Thyroid gland (tissue), 4 donors: Measurements from ENCODE around the gene H6PD. TPM values are rescaled to one million over a fixed set of nuclear protein-coding genes. Genes with fewer than 3 reads are reported as not detected.

Experiments
- DNase-seq, 2 donors: peaks; one replicate each; pipeline ENCODE4 v3.0.0-alpha.2; 2019
- H3K27ac ChIP-seq, 3 donors: fragments of 200-600 bp; sonication (generic); 1 replicate in 2 of 3; 2 replicates in 1 of 3; pipeline ENCODE4 v1.5.1; 2016 to 2019; ENCODE audit warnings: mild to moderate bottlenecking in 1 of 3, moderate library complexity in 1 of 3
- H3K27me3 ChIP-seq: fragments of 200-600 bp; sonication (generic); one replicate; pipeline ENCODE4 v1.5.1; 2019
- H3K36me3 ChIP-seq, 2 donors: fragments of 200-600 bp; sonication (generic); one replicate each; pipeline ENCODE4 v1.5.1; 2016 to 2019
- H3K4me1 ChIP-seq, 2 donors: fragments of 200-600 bp; sonication (generic); one replicate each; pipeline ENCODE4 v1.5.1; 2017 to 2019
- H3K4me3 ChIP-seq, 3 donors: fragments of 200-600 bp; sonication (generic); replicated peaks in 1 of 3; 1 replicate in 2 of 3; 2 replicates in 1 of 3; pipeline ENCODE4 v1.5.1; 2016; ENCODE audit warnings: mild to moderate bottlenecking in 1 of 3
- H3K9me3 ChIP-seq: fragments of 200-600 bp; sonication (generic); one replicate; pipeline ENCODE4 v1.5.1; 2017
- CTCF ChIP-seq, 6 experiments: fragments of 200-600 bp in 3 of 6; fragments of 450-650 bp in 3 of 6; sonication (generic) in 3 of 6; IDR thresholded peaks; one replicate each; pipeline ENCODE4 v1.5.1; 2016 to 2019; ENCODE audit warnings: antibody characterized with exemption in 6 of 6, mild to moderate bottlenecking in 2 of 6, inconsistent platforms in 1 of 6, moderate library complexity in 1 of 6
- POLR2A ChIP-seq, 2 donors: fragments of 450-650 bp; IDR thresholded peaks; one replicate each; pipeline ENCODE4 v1.6.1; 2017; ENCODE audit warnings: antibody characterized with exemption in 2 of 2, mild to moderate bottlenecking in 2 of 2, moderate library complexity in 1 of 2
- WGBS, 2 donors: methylation state at CpG; one replicate each; pipeline ENCODE4 v1.1.5; 2017; 5-methylcytosine and 5-hydroxymethylcytosine counted together
- intact Hi-C: fragments of 100-400 bp; cut with DNase I; formaldehyde crosslinking; loops from one replicate; pipeline ENCODE4 v1.15.1; 2023
- total RNA-seq, 4 donors: library from RNA; depleted of rRNA; stranded (reverse); fragments of >200 nt; gene quantifications; one replicate each; pipeline ENCODE4 v1.2.3, GENCODE V29; 2016

H6PD gene
- total RNA-seq, 4 donors from 2014 or later: 36.3 to 64.2 (median 43.6) TPM

DNA sequence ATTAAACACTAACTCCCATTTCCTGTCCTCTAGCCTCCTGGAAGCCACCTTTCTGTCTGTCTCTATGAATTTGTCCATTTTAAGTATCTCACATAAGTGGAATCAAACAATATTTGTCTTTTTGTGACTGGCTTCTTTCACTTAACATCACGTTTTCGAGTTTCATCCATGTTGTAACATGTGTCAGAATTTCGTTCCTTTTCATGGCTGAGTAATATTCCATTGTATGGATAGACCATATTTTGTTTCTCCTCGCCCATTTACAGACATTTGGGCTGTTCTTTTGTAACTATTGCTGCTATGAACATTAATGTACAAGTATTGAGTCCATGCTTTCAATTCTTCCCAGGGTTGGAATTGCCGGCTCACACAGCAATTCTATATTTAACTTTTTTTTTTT is 15.7 kb upstream of the H6PD start:
- Histone ChIP-seq H3K9me3 (no peaks in the 10 kb centered on the region), H3K4me3 (no peak overlapping the region), H3K27me3 (no peaks in the 10 kb centered on the region), H3K27ac (no peak overlapping the region), H3K36me3 (no peaks in the 10 kb centered on the region), H3K4me1 (no peaks in the 10 kb centered on the region)
- TF ChIP-seq CTCF (IDR thresholded peaks at IDR 0.05): no peak
- no peak for TF ChIP-seq POLR2A (IDR thresholded peaks at IDR 0.05)
- no peak for DNase-seq
- intact Hi-C loops: no loop called here
- WGBS, 2 donors: 73 to 74% methylated on average over 5 of the region's 5 CpGs

- H3K4me3 ChIP-seq: no peak overlapping the region
- intact Hi-C loops: no loop called here
- no peaks in the 10 kb centered on the region for H3K9me3 ChIP-seq
- no peak for TF ChIP-seq CTCF (IDR thresholded peaks at IDR 0.05)
- TF ChIP-seq POLR2A (IDR thresholded peaks at IDR 0.05): no peak
- no peak overlapping the region for H3K27ac ChIP-seq
- H3K4me1 ChIP-seq: no peaks in the 10 kb centered on the region
- DNase-seq: no peak
- WGBS, 2 donors: 96 to 98% methylated on average over 14 of the region's 14 CpGs
- no peaks in the 10 kb centered on the region for H3K36me3 ChIP-seq
- H3K27me3 ChIP-seq: no peaks in the 10 kb centered on the region
These were observed 11.5 kb upstream of the H6PD start for GRCh38 chr1:9222846-9223625.

DNA sequence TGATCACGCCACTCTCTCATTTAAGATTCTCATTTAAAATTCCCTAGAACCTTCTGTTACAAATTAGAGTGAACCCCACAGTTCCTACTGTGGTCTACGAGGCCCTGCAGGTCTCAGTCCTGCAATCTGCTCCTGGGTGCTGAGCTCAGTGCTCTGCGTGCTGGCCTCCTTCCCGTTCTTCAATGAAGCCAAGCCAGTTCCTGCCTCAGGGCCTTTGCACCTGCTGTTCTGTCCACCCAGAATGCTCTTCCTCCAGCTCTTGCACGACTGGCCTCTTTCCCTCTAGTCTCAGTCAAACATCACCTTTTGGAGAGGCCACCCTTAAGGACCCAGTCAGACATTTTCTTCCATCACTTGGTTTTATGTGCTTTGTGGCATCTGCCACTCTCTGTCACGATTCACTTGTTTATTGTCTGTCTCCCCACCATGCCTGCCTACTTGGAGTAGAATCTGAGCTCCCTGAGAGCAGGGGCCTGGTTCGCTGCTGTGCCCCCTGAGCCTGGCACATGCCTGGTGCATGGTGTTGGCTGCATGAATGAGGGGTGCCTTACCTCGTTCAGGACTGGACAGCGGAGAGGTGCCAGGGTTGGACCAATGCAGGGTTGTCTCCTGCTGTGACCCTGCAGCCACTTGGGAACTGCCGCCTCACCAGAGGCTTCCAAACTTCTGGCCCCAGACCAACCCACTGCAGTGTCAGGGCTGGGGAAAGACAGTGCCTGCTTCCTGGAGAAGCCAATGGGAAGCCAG is 9.7 kb upstream of the H6PD start:
- no peak overlapping the region for H3K27ac ChIP-seq
- WGBS, 2 donors: 92% methylated on average over 8 to 9 of the region's 10 CpGs
- H3K4me3 ChIP-seq: no peak overlapping the region

GRCh38 chr1:9225411-9225785 is 9.2 kb upstream of the H6PD start:
- Histone ChIP-seq H3K27ac (no peak overlapping the region), H3K36me3 (no peaks in the 10 kb centered on the region), H3K4me3 (no peak overlapping the region), H3K9me3 (no peaks in the 10 kb centered on the region), H3K27me3 (no peaks in the 10 kb centered on the region), H3K4me1 (no peaks in the 10 kb centered on the region)
- no peak for DNase-seq
- TF ChIP-seq CTCF (IDR thresholded peaks at IDR 0.05): no peak
- TF ChIP-seq POLR2A (IDR thresholded peaks at IDR 0.05): no peak
- intact Hi-C loops: no loop called here
- WGBS, 2 donors: 59 to 70% methylated on average over 4 to 5 of the region's 5 CpGs

More for the DNA sequence above, 9.7 kb upstream of the H6PD start:
- intact Hi-C loops: no loop called here
- Histone ChIP-seq H3K27me3 (no peaks in the 10 kb centered on the region), H3K36me3 (no peaks in the 10 kb centered on the region), H3K9me3 (no peaks in the 10 kb centered on the region), H3K4me1 (no peaks in the 10 kb centered on the region)
- TF ChIP-seq CTCF (IDR thresholded peaks at IDR 0.05): no peak
- no peak for TF ChIP-seq POLR2A (IDR thresholded peaks at IDR 0.05)
- no peak for DNase-seq

DNA sequence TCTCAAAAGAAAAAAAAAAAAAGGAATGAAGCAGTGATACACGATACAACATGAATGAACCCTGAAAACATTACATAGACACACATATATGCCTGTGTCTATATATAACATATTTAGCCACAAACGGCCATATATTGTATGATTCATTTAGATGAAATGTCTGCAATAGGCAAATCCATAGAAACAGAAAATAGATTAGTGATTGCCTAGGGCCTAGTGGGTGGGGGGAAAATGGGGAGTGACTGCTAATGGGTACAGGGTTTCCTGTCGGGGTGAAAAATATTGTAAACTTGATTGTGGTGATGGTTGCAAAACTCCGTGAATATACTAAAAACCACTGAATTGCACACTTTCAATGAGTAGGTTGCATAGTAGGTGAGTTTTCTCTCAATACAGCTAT is 6.0 kb upstream of the H6PD start:
- Histone ChIP-seq H3K9me3 (no peaks in the 10 kb centered on the region), H3K36me3 (no peaks in the 10 kb centered on the region), H3K27ac (no peak overlapping the region), H3K4me1 (peaks cover 0 to 8% of the 10 kb centered on the region in 2 donors), H3K4me3 (no peak overlapping the region), H3K27me3 (no peaks in the 10 kb centered on the region)
- 81 to 90% methylated on average over 4 of the region's 4 CpGs for WGBS, 2 donors
- no peak for DNase-seq
- intact Hi-C loops: no loop called here
- TF ChIP-seq CTCF (IDR thresholded peaks at IDR 0.05): no peak
- TF ChIP-seq POLR2A (IDR thresholded peaks at IDR 0.05): no peak
